ENCODE results near the gene AREL1. TPM values are rescaled to one million over a fixed set of nuclear protein-coding genes. Genes with fewer than 3 reads are reported as not detected.
"Not testable (repeated sequence)": the region's sequence is repeated elsewhere in the genome, so short reads cannot be mapped to it uniquely, and the experiment has no call there.

The AREL1 gene
- 4.9 and 11.6 TPM in 2 replicates for total RNA-seq (2014; rRNA removed; shearing (Covaris generic); ENCODE audit: low replicate concordance)

- H3K4me3 ChIP-seq, result peak within 1 kb of the TSS; percentile 81
- H3K9me3 ChIP-seq, result no peaks in the 10 kb centered on the region
- DNase-seq, result peak; percentile 73
- peaks cover 17% of the 10 kb centered on the region for H3K36me3 ChIP-seq
- no peaks in the 10 kb centered on the region for H3K27me3 ChIP-seq
Measured at GRCh38 chr14:74712499-74713394, at the start of gene AREL1, which contains the start of gene FCF1. Gene AREL1 (minus strand): TSS chr14:74713080. CDS start chr14:74685615, 27,465 bp downstream. Gene FCF1 (plus strand): TSS chr14:74713144. CDS start chr14:74713198, 54 bp downstream.

GRCh38 chr14:74758505-74758904 is 45.6 kb upstream of the AREL1 start:
- not testable (repeated sequence) for DNase-seq, H3K9me3 ChIP-seq, H3K36me3 ChIP-seq, H3K27me3 ChIP-seq, H3K4me3 ChIP-seq

GRCh38 chr14:74756326-74756725 is 43.4 kb upstream of the AREL1 start:
- Histone ChIP-seq H3K36me3 (no peaks in the 10 kb centered on the region), H3K9me3 (no peaks in the 10 kb centered on the region), H3K4me3 (no peak overlapping the region), H3K27me3 (no peaks in the 10 kb centered on the region)
- DNase-seq, result no peak

- H3K4me3 ChIP-seq, result no peak overlapping the region
- H3K9me3 ChIP-seq, result no peaks in the 10 kb centered on the region
- DNase-seq, result no peak
- no peaks in the 10 kb centered on the region for H3K36me3 ChIP-seq
- H3K27me3 ChIP-seq, result no peaks in the 10 kb centered on the region
Measured at GRCh38 chr14:74754899-74755298, 42.0 kb upstream of the AREL1 start.

- Histone ChIP-seq H3K27me3 (no peaks in the 10 kb centered on the region), H3K36me3 (no peaks in the 10 kb centered on the region), H3K4me3 (no peak overlapping the region), H3K9me3 (no peaks in the 10 kb centered on the region)
- DNase-seq, result no peak
Measured at GRCh38 chr14:74754157-74754556, 41.3 kb upstream of the AREL1 start.

GRCh38 chr14:74747237-74747636 is 34.4 kb upstream of the AREL1 start:
- Histone ChIP-seq H3K27me3 (no peaks in the 10 kb centered on the region), H3K9me3 (no peaks in the 10 kb centered on the region), H3K4me3 (no peak overlapping the region), H3K36me3 (no peaks in the 10 kb centered on the region)
- no peak for DNase-seq

- DNase-seq, result no peak
- peaks cover 5% of the 10 kb centered on the region for H3K36me3 ChIP-seq
- H3K4me3 ChIP-seq, result no peak overlapping the region
- H3K27me3 ChIP-seq, result no peaks in the 10 kb centered on the region
- H3K9me3 ChIP-seq, result no peaks in the 10 kb centered on the region
Measured at GRCh38 chr14:74739293-74740030, 26.6 kb upstream of the AREL1 start.

GRCh38 chr14:74737753-74738325 is 25.0 kb upstream of the AREL1 start:
- Histone ChIP-seq H3K4me3 (no peak overlapping the region), H3K27me3 (no peaks in the 10 kb centered on the region), H3K9me3 (no peaks in the 10 kb centered on the region), H3K36me3 (peaks cover 6% of the 10 kb centered on the region)
- no peak for DNase-seq

GRCh38 chr14:74735125-74735524 is 22.2 kb upstream of the AREL1 start:
- H3K4me3 ChIP-seq, result no peak overlapping the region
- H3K27me3 ChIP-seq, result no peaks in the 10 kb centered on the region
- H3K36me3 ChIP-seq, result peaks cover 13% of the 10 kb centered on the region
- no peaks in the 10 kb centered on the region for H3K9me3 ChIP-seq
- no peak for DNase-seq

GRCh38 chr14:74733221-74733620 is 20.3 kb upstream of the AREL1 start:
- Histone ChIP-seq H3K36me3 (peaks cover 11% of the 10 kb centered on the region), H3K9me3 (no peaks in the 10 kb centered on the region), H3K4me3 (no peak overlapping the region), H3K27me3 (no peaks in the 10 kb centered on the region)
- DNase-seq, result no peak

GRCh38 chr14:74732387-74732786 is 19.5 kb upstream of the AREL1 start:
- Histone ChIP-seq H3K36me3 (peaks cover 11% of the 10 kb centered on the region), H3K27me3 (no peaks in the 10 kb centered on the region), H3K9me3 (no peaks in the 10 kb centered on the region), H3K4me3 (no peak overlapping the region)
- no peak for DNase-seq

- Histone ChIP-seq H3K9me3 (no peaks in the 10 kb centered on the region), H3K4me3 (no peak overlapping the region), H3K36me3 (peaks cover 8% of the 10 kb centered on the region), H3K27me3 (no peaks in the 10 kb centered on the region)
- no peak for DNase-seq
Measured at GRCh38 chr14:74723134-74723533, 10.3 kb upstream of the AREL1 start.

GRCh38 chr14:74720526-74720925 is 7.6 kb upstream of the AREL1 start:
- Histone ChIP-seq H3K36me3 (peaks cover 18% of the 10 kb centered on the region), H3K27me3 (no peaks in the 10 kb centered on the region), H3K4me3 (no peak overlapping the region), H3K9me3 (no peaks in the 10 kb centered on the region)
- peak; percentile 30 for DNase-seq

GRCh38 chr14:74713395-74713735 is 485 bp upstream of the AREL1 start:
- DNase-seq, result no peak
- Histone ChIP-seq H3K27me3 (no peaks in the 10 kb centered on the region), H3K9me3 (no peaks in the 10 kb centered on the region), H3K36me3 (peaks cover 17% of the 10 kb centered on the region), H3K4me3 (peak overlapping the region; percentile 81)

- no peak for DNase-seq
- Histone ChIP-seq H3K36me3 (peaks cover 17% of the 10 kb centered on the region), H3K27me3 (no peaks in the 10 kb centered on the region), H3K9me3 (no peaks in the 10 kb centered on the region), H3K4me3 (peak overlapping the region; percentile 16)
Measured at GRCh38 chr14:74711651-74712050, 1.2 kb downstream of the AREL1 start.

- Histone ChIP-seq H3K9me3 (no peaks in the 10 kb centered on the region), H3K27me3 (no peaks in the 10 kb centered on the region), H3K36me3 (peaks cover 6% of the 10 kb centered on the region), H3K4me3 (no peak overlapping the region)
- no peak for DNase-seq
Measured at GRCh38 chr14:74710480-74710879, 2.4 kb downstream of the AREL1 start.
